Gastroesophageal sphincter (tissue), 4 donors: ENCODE data around the gene GABPB1. TPM values are rescaled to one million over a fixed set of nuclear protein-coding genes. Genes with fewer than 3 reads are reported as not detected.

Experiments
- ATAC-seq: fragments of 150-250 bp; one replicate; pipeline ENCODE4 v1.9.1; 2016; ENCODE audit warnings: mild to moderate bottlenecking, moderate library complexity
- H3K27ac ChIP-seq, 4 donors: fragments of 200-600 bp; sonication (generic) in 3 of 4; 1 replicate in 3 of 4; 2 replicates in 1 of 4; pipeline ENCODE4 v1.5.1; 2016 to 2019
- H3K27me3 ChIP-seq: fragments of 200-600 bp; sonication (generic); one replicate; pipeline ENCODE4 v1.5.1; 2019
- H3K36me3 ChIP-seq, 2 donors: fragments of 200-600 bp; sonication (generic); one replicate each; pipeline ENCODE4 v1.5.1; 2019; ENCODE audit warnings: control low read depth in 1 of 2
- H3K4me1 ChIP-seq, 3 donors: fragments of 200-600 bp; sonication (generic); 1 replicate in 2 of 3; 2 replicates in 1 of 3; pipeline ENCODE4 v1.5.1; 2016 to 2019; ENCODE audit warnings: control low read depth in 2 of 3
- H3K4me3 ChIP-seq, 2 donors: fragments of 200-600 bp; sonication (generic); one replicate each; pipeline ENCODE4 v1.5.1; 2019; ENCODE audit warnings: mild to moderate bottlenecking in 1 of 2, moderate library complexity in 1 of 2
- H3K9me3 ChIP-seq, 3 donors: fragments of 200-600 bp; sonication (generic); one replicate each; pipeline ENCODE4 v1.5.1; 2017 to 2019; ENCODE audit warnings: control low read depth in 2 of 3
- EP300 ChIP-seq: sonication (generic); formaldehyde crosslinking; IDR thresholded peaks from one replicate; pipeline ENCODE4 v1.6.1; 2017; ENCODE audit warnings: antibody characterized with exemption, mild to moderate bottlenecking
- POLR2A ChIP-seq, 2 donors: fragments of 450-650 bp; IDR thresholded peaks; one replicate each; pipeline ENCODE4 v1.6.1; 2017; ENCODE audit warnings: antibody characterized with exemption in 2 of 2, mild to moderate bottlenecking in 2 of 2, moderate library complexity in 1 of 2
- POLR2AphosphoS5 ChIP-seq: sonication (generic); formaldehyde crosslinking; IDR thresholded peaks from one replicate; pipeline ENCODE4 v1.6.1; 2017; ENCODE audit warnings: antibody characterized with exemption
- WGBS, 2 donors: methylation state at CpG; one replicate each; pipeline ENCODE4 v1.1.5; 2018; ENCODE audit warnings: low coverage in 1 of 2; 5-methylcytosine and 5-hydroxymethylcytosine counted together
- total RNA-seq, 4 donors: library from RNA; depleted of rRNA; stranded (reverse); fragments of >200 nt; gene quantifications; one replicate each; pipeline ENCODE4 v1.1.0, GENCODE V29; 2016
- TF ChIP-seq, protein P1 (sequence below), 4 experiments: fragments of 200-600 bp in 2 of 4; fragments of 450-650 bp in 2 of 4; sonication (generic) in 1 of 4; IDR thresholded peaks; one replicate each; pipeline ENCODE4 v1.5.1; 2017 to 2019; ENCODE audit warnings: antibody characterized with exemption in 4 of 4, mild to moderate bottlenecking in 2 of 4, moderate library complexity in 2 of 4

The GABPB1 gene
- total RNA-seq, 4 donors from 2014 or later: 15.8 to 26.1 (median 17.8) TPM

DNA sequence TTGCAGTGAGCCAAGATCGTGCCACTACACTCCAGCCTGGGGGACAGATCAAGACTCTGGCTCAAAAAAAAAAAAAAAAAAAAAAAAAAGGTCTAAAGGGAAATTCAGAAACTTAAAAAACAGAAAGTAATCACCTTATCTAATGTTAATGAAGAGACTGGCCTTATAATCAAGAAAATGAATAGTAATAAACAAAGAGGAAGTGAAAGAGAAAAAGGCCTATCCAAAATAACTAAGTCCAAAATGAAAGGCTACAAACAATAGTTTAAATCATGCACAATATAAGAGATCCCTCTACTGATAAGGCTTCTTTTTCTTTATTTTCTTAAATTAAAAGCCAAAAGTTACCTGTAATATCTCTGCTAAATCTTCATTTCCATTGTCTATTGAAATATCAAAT, 52.4 kb downstream of the GABPB1 start:
- Histone ChIP-seq H3K9me3 (no peaks in the 10 kb centered on the region), H3K36me3 (peaks cover 0 to 80% of the 10 kb centered on the region in 2 donors), H3K27me3 (no peaks in the 10 kb centered on the region), H3K4me1 (no peaks in the 10 kb centered on the region), H3K27ac (no peak overlapping the region), H3K4me3 (no peak overlapping the region)
- 83 to 100% methylated on average over 1 of the region's 1 CpG for WGBS, 2 donors
- no peak for ATAC-seq
- TF ChIP-seq, protein P1, sequence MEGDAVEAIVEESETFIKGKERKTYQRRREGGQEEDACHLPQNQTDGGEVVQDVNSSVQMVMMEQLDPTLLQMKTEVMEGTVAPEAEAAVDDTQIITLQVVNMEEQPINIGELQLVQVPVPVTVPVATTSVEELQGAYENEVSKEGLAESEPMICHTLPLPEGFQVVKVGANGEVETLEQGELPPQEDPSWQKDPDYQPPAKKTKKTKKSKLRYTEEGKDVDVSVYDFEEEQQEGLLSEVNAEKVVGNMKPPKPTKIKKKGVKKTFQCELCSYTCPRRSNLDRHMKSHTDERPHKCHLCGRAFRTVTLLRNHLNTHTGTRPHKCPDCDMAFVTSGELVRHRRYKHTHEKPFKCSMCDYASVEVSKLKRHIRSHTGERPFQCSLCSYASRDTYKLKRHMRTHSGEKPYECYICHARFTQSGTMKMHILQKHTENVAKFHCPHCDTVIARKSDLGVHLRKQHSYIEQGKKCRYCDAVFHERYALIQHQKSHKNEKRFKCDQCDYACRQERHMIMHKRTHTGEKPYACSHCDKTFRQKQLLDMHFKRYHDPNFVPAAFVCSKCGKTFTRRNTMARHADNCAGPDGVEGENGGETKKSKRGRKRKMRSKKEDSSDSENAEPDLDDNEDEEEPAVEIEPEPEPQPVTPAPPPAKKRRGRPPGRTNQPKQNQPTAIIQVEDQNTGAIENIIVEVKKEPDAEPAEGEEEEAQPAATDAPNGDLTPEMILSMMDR (IDR thresholded peaks at IDR 0.05): no peak
- TF ChIP-seq EP300 (no peak), POLR2AphosphoS5 (no peak), POLR2A (IDR thresholded peaks at IDR 0.05) (no peak)

DNA sequence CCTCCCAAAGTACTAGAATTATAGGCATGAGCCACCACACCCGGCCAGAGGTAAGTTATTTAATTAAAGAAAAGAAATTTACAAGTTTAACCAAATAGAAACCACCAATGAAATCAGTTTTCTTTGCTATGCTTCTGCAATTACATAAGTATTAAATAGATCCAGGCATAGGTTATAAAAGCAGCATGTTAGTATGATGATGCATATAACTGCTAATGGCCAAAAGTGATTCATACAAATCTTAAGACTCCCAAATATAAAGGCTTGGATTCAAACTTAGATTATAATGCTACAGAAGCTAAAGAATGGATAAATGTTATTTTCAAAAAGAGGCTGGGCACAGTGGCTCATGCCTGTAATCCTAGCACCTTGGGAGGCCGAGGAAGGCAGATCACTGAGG, 56.7 kb downstream of the GABPB1 start:
- Histone ChIP-seq H3K27me3 (no peaks in the 10 kb centered on the region), H3K4me1 (no peaks in the 10 kb centered on the region), H3K4me3 (no peak overlapping the region), H3K36me3 (peaks cover 0 to 68% of the 10 kb centered on the region in 2 donors), H3K27ac (no peak overlapping the region), H3K9me3 (no peaks in the 10 kb centered on the region)
- 94 to 100% methylated on average over 2 of the region's 2 CpGs for WGBS, 2 donors
- ATAC-seq: no peak
- no peak for TF ChIP-seq EP300
- TF ChIP-seq, protein P1 (IDR thresholded peaks at IDR 0.05): no peak
- TF ChIP-seq POLR2AphosphoS5: no peak
- no peak for TF ChIP-seq POLR2A (IDR thresholded peaks at IDR 0.05)

DNA sequence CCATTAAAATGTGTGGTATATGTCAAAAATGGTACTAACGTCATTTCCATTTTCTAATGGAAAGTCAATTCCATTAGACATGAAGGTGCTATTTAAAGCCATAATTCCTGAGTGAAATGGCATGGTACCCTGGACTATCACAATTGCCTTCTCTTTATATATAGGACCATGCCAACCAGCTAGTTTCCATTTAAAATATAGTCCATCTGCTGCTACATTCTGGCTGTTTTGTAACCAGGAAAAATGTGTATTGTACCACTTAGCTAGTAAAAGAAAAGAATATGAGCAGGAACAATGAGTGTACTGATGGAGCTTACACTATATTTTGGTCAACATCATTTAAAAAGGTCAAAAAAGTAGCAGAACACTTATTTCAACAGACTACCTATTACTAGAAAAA, 59.0 kb downstream of the GABPB1 start:
- H3K27ac ChIP-seq: no peak overlapping the region
- H3K27me3 ChIP-seq: no peaks in the 10 kb centered on the region
- WGBS, 2 donors: 83 to 84% methylated on average over 1 of the region's 1 CpG
- no peaks in the 10 kb centered on the region for H3K4me1 ChIP-seq
- H3K9me3 ChIP-seq: no peaks in the 10 kb centered on the region
- ATAC-seq: no peak
- H3K36me3 ChIP-seq: peaks cover 0 to 53% of the 10 kb centered on the region in 2 donors
- no peak overlapping the region for H3K4me3 ChIP-seq
- no peak for TF ChIP-seq POLR2A (IDR thresholded peaks at IDR 0.05)

DNA sequence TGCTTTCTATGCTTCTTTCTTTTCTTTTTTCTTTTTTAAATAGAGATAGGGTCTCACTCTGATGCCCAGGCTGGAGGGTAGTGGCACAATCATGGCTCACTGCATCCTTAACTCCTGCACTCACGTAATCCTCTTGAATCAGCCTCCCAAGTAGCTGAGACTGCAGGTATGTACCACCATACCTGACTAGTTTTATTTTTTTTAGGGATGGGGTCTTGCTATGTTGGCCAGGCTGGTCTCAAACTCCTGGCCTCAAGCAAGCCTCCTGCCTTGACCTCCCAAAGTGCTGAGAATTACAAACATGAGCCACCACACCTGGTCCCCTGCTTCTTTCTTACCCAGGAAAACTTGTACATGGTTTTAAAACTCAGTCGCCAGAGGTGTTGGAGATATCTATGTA, 65.2 kb downstream of the GABPB1 start:
- Histone ChIP-seq H3K27me3 (no peaks in the 10 kb centered on the region), H3K4me3 (no peak overlapping the region), H3K9me3 (no peaks in the 10 kb centered on the region), H3K36me3 (peaks cover 3 to 50% of the 10 kb centered on the region in 2 donors), H3K4me1 (no peaks in the 10 kb centered on the region), H3K27ac (no peak overlapping the region)
- no peak for ATAC-seq
- 94 to 100% methylated on average over 2 of the region's 2 CpGs for WGBS, 2 donors
- TF ChIP-seq EP300 (no peak), POLR2A (IDR thresholded peaks at IDR 0.05) (no peak), POLR2AphosphoS5 (no peak)
- TF ChIP-seq, protein P1 (IDR thresholded peaks at IDR 0.05): no peak

DNA sequence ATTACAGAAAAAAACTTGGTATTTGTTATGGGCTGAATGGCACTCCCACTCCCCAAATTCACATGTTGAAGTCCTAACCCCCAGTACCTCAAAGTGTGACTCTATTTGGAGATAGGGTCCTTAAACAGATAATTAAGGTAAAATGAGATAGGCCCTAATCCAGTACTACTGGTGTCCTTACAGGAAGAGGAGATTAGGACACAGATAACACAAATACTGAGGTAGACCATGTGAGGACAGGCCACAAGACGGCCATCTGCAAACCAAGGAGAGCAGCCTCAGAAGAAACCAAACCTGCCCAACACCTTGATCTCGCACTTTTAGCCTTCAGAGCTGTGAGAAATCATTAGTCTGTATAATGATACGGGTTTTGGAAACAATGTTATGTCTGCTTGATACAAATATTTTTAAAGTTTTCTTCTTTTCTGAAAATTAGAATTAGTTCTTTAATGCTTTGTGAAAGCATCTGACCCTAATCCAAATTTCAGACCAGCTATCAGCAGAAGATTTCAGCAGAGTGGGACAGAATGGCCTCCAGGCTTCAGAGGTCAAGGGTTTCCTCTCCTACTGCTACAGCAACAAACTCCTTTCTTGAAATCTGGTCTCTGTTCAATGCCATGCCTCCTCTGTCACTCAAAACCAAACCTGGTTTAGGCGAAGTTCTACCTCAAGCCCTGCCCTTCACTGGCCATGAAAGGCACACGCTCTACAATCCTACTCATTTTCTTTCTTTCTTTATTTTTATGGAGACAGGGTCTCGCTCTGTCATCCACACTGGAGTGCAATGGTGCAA, 67.5 kb downstream of the GABPB1 start:
- Histone ChIP-seq H3K36me3 (peaks cover 3 to 50% of the 10 kb centered on the region in 2 donors), H3K4me1 (no peaks in the 10 kb centered on the region), H3K27ac (no peak overlapping the region), H3K9me3 (no peaks in the 10 kb centered on the region), H3K4me3 (no peak overlapping the region), H3K27me3 (no peaks in the 10 kb centered on the region)
- WGBS, 2 donors: 95 to 100% methylated on average over 2 to 6 of the region's 6 CpGs
- TF ChIP-seq, protein P1 (IDR thresholded peaks at IDR 0.05): no peak
- TF ChIP-seq POLR2AphosphoS5: no peak
- TF ChIP-seq POLR2A (IDR thresholded peaks at IDR 0.05): no peak
- no peak for TF ChIP-seq EP300
- ATAC-seq: no peak
